NB4 (cell line): ENCODE measurements around the gene PCGF5.

ENCODE experiments used
- TF ChIP-seq, protein P1 (sequence below): IDR thresholded peaks from one replicate; pipeline ENCODE4 v1.5.1; 2012; ENCODE audit warnings: low read depth, low read length
- TF ChIP-seq, protein P2 (sequence below): IDR thresholded peaks from 2 replicates; pipeline ENCODE4 v1.6.1; 2011; ENCODE audit warnings: low read depth, low read length

DNA sequence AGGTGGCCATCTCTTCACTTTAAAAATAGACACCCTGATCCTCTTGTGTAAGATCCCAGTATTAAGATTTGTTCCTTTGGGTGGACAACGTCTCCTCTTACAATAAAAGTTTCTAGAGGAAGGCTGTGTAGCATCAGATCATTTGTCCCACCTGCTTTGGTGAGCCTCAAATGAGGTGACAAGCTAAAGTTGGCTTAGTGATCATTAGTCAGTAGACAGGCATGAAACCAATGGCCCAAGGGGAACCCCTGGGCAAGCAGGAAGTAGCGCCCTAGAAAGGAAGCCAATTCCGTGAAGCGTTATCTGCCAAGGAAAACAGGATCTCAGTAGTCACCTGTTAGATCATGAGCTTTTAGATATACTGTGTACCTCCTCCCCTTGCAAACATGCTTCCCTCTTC, 66.8 kb downstream of the PCGF5 start:
- TF ChIP-seq, protein P1, sequence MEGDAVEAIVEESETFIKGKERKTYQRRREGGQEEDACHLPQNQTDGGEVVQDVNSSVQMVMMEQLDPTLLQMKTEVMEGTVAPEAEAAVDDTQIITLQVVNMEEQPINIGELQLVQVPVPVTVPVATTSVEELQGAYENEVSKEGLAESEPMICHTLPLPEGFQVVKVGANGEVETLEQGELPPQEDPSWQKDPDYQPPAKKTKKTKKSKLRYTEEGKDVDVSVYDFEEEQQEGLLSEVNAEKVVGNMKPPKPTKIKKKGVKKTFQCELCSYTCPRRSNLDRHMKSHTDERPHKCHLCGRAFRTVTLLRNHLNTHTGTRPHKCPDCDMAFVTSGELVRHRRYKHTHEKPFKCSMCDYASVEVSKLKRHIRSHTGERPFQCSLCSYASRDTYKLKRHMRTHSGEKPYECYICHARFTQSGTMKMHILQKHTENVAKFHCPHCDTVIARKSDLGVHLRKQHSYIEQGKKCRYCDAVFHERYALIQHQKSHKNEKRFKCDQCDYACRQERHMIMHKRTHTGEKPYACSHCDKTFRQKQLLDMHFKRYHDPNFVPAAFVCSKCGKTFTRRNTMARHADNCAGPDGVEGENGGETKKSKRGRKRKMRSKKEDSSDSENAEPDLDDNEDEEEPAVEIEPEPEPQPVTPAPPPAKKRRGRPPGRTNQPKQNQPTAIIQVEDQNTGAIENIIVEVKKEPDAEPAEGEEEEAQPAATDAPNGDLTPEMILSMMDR = no peak
- TF ChIP-seq, protein P2, sequence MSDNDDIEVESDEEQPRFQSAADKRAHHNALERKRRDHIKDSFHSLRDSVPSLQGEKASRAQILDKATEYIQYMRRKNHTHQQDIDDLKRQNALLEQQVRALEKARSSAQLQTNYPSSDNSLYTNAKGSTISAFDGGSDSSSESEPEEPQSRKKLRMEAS = no peak
